ENCODE measurements around the gene CTCF. TPM values are rescaled to one million over a fixed set of nuclear protein-coding genes. Genes with fewer than 3 reads are reported as not detected.

CTCF gene
- total RNA-seq, 1 experiment from 2014 or later: 41.3 TPM

- DNase-seq (ENCODE audit: low spot score): no peak
Observed at GRCh38 chr16:67664871-67665270, 102.5 kb downstream of the CTCF start.

GRCh38 chr16:67665598-67665997 lies 103.3 kb downstream of the CTCF start:
- no peak for DNase-seq (ENCODE audit: low spot score)

GRCh38 chr16:67666032-67666551 lies 103.8 kb downstream of the CTCF start:
- DNase-seq (ENCODE audit: low spot score): no peak

GRCh38 chr16:67666559-67667452 lies 104.5 kb downstream of the CTCF start, which contains the start of the genes C16orf86 and ENKD1:
Gene C16orf86 (plus strand): TSS chr16:67666814. CDS start chr16:67666971, 157 bp downstream.
Gene ENKD1 (minus strand): TSS chr16:67666750. CDS start chr16:67666442, 308 bp downstream.
- DNase-seq (ENCODE audit: low spot score): peak; percentile 44

GRCh38 chr16:67667453-67667816 lies 105.1 kb downstream of the CTCF start:
- no peak for DNase-seq (ENCODE audit: low spot score)

- DNase-seq (ENCODE audit: low spot score): peak; percentile 90
Observed at GRCh38 chr16:67667817-67668494, 105.6 kb downstream of the CTCF start.

GRCh38 chr16:67668495-67669157 lies 106.3 kb downstream of the CTCF start:
- DNase-seq (ENCODE audit: low spot score): no peak

GRCh38 chr16:67669499-67670101 lies 107.3 kb downstream of the CTCF start:
- no peak for DNase-seq (ENCODE audit: low spot score)

GRCh38 chr16:67672306-67672705 lies 110.0 kb downstream of the CTCF start:
- no peak for DNase-seq (ENCODE audit: low spot score)

- peak; percentile 57 for DNase-seq (ENCODE audit: low spot score)
Observed at GRCh38 chr16:67672739-67673662, 110.7 kb downstream of the CTCF start.

- DNase-seq (ENCODE audit: low spot score): no peak
Observed at GRCh38 chr16:67673712-67674580, 111.6 kb downstream of the CTCF start.

GRCh38 chr16:67674851-67675578 lies 112.7 kb downstream of the CTCF start:
- no peak for DNase-seq (ENCODE audit: low spot score)

- DNase-seq (ENCODE audit: low spot score): no peak
Observed at GRCh38 chr16:67675579-67675935, 113.2 kb downstream of the CTCF start.

- DNase-seq (ENCODE audit: low spot score): no peak
Observed at GRCh38 chr16:67675999-67676398, 113.7 kb downstream of the CTCF start.

- no peak for DNase-seq (ENCODE audit: low spot score)
Observed at GRCh38 chr16:67676516-67676915, 114.2 kb downstream of the CTCF start.

- no peak for DNase-seq (ENCODE audit: low spot score)
Observed at GRCh38 chr16:67676939-67677338, 114.6 kb downstream of the CTCF start.

- no peak for DNase-seq (ENCODE audit: low spot score)
Observed at GRCh38 chr16:67677712-67678111, 115.4 kb downstream of the CTCF start.

GRCh38 chr16:67678354-67679023 lies 116.2 kb downstream of the CTCF start:
- no peak for DNase-seq (ENCODE audit: low spot score)
